Measurements from ENCODE around the gene PCNX2. TPM values are rescaled to one million over a fixed set of nuclear protein-coding genes. Genes with fewer than 3 reads are reported as not detected.
A peak's percentile ranks its signal among the peaks of the same experiment; 100 is the strongest.
"Not testable (repeated sequence)": the region's sequence is repeated elsewhere in the genome, so short reads cannot be mapped to it uniquely, and the experiment has no call there.

PCNX2 gene
- total RNA-seq, 2 experiments from 2014 or later = 17.6 to 31.7 TPM

DNA sequence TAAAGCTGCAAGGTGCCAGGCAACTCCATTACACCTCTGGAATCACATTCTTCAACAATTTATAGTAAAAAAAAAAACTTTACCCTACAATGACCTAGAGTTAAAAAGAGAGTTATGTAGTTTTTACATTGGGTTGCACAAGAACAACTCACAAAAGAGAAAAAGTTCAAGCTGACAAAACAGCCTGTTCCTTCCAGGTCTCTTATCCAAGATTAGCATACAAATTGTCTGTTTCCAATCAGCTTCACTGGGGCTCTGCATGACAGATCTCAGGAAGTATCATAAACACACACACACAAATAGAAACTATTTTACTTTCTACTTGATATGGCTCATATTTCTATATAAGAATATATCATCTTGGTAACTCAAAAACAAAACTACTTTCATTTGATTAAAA, 154.6 kb downstream of the PCNX2 start:
- Mint-ChIP-seq H3K4me1 (peaks cover 2% of the 10 kb centered on the region), H3K36me3 (peaks cover 8% of the 10 kb centered on the region), H3K4me3 (no peak overlapping the region), H3K27me3 (no peaks in the 10 kb centered on the region), H3K9me3 (ENCODE audit: low read depth) (no peaks in the 10 kb centered on the region), H3K27ac (no peak overlapping the region)
- no peak for ATAC-seq
- CTCF ChIA-PET = no interaction called here
- no peak for DNase-seq

DNA sequence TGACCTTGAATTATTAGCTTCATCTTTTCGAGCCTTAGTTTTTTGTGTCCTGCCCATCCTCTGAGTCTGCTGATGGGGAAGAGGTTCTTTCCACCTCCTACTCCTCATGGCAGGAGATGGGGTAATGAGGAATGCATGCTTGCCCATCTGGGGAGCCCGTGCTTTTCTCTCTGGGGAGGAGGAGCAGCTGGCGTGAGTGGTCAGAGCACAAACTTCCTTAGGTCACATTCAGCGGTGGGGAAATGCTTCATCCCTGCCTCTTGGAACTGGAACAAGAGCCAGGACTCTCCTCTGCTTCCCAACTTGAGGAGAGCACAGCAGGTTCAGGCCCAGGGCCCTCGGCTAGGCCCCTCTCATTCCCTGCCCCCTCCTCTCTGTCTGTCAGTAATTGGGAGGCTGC, 155.0 kb downstream of the PCNX2 start:
- DNase-seq (no peak), ATAC-seq (no peak)
- no peak overlapping the region for H3K4me3 Mint-ChIP-seq
- no peak overlapping the region for H3K27ac Mint-ChIP-seq
- no peaks in the 10 kb centered on the region for H3K9me3 Mint-ChIP-seq (ENCODE audit: low read depth)
- H3K27me3 Mint-ChIP-seq = no peaks in the 10 kb centered on the region
- H3K4me1 Mint-ChIP-seq = peaks cover 2% of the 10 kb centered on the region
- CTCF ChIA-PET = no interaction called here
- H3K36me3 Mint-ChIP-seq = peaks cover 9% of the 10 kb centered on the region

DNA sequence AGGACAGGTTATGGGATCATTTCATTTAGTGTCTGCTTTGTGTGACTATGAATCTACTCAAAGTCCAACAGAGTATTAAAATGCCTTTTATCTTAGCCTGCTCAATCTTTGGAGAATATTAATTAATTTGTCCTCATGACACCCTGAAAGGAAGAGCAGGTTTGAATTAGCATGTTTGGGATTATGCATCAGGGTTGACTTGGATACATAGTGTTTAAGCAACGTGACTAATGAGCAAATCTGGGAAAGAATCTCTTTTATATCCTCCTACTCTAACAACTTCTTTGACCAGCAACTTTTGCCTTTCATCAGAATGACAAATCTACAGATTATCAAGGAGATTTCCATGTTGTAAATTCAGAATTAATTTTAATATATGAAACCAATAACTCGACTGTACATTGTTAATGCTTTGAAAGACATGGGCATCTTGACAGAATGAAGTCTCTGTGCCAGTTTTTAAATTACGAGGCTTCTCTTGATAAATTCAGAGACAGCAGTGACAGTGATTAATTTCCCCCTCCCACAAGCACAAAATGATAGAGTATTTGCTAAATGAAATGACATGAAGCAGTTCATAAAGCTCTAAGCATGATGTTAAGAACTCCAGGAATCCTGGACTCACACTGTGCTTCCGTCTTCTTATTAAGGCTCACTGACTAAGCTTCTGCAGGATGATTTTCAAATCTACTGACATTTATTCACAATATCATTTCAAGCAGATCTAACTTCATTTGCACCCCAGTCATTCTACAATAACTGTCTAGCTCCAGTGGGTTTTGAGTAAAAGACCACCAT, 156.5 kb downstream of the PCNX2 start:
- H3K9me3 Mint-ChIP-seq (ENCODE audit: low read depth) = no peaks in the 10 kb centered on the region
- H3K4me1 Mint-ChIP-seq = peaks cover 2% of the 10 kb centered on the region
- H3K36me3 Mint-ChIP-seq = peaks cover 12% of the 10 kb centered on the region
- CTCF ChIA-PET = no interaction called here
- no peak for ATAC-seq
- H3K4me3 Mint-ChIP-seq = no peak overlapping the region
- DNase-seq = no peak
- no peak overlapping the region for H3K27ac Mint-ChIP-seq
- no peaks in the 10 kb centered on the region for H3K27me3 Mint-ChIP-seq

DNA sequence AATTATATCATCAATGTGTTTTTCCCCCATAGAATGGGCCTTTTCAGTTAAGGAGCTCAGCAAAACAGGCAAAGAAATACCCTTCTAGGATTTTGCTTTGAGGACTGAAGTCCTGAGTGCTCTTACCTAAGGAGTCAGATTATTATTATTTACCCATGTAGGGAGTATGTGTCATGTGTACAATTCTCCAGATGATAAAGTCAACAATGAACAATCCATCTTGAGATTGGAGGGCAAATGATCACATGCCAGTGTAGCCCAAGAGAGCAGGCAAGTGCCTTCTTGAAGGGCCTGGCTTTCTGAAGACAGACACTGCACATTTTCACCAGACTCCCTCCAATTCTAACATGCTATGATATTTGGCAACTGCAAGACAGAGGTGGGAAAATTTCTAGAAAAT, 159.7 kb downstream of the PCNX2 start:
- no peaks in the 10 kb centered on the region for H3K9me3 Mint-ChIP-seq (ENCODE audit: low read depth)
- H3K4me3 Mint-ChIP-seq = no peak overlapping the region
- no peak for DNase-seq
- CTCF ChIA-PET = no interaction called here
- peaks cover 30% of the 10 kb centered on the region for H3K36me3 Mint-ChIP-seq
- ATAC-seq = no peak
- H3K27ac Mint-ChIP-seq = no peak overlapping the region
- peaks cover 2% of the 10 kb centered on the region for H3K4me1 Mint-ChIP-seq
- H3K27me3 Mint-ChIP-seq = no peaks in the 10 kb centered on the region

DNA sequence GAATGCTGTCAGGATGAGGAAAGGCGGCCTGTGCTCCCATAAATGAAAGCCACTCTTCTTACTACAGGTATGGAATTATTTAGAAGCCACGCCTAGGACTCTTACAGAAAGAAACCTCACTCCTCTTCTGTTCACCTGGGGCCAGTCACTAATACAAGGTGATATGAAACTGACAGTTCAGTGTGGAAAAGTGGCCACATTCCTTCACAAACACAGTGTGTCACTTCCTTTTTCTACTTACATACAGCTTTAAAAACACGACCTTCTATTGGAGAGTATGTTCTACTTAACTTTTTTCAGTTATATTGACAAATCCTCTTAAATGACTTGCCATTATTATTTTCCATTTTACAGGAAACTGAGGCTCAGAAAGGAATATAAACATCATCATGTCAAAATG, 163.1 kb downstream of the PCNX2 start:
- CTCF ChIA-PET = interaction anchor here (0.7 kb wide), 1 partner anchor 43 kb away, joined by 3 read pairs; no protein-coding TSS in a partner anchor
- Mint-ChIP-seq H3K27ac (no peak overlapping the region), H3K27me3 (no peaks in the 10 kb centered on the region), H3K4me3 (no peak overlapping the region), H3K4me1 (no peaks in the 10 kb centered on the region), H3K36me3 (peaks cover 39% of the 10 kb centered on the region), H3K9me3 (ENCODE audit: low read depth) (peaks cover 2% of the 10 kb centered on the region)
- ATAC-seq = no peak
- no peak for DNase-seq

DNA sequence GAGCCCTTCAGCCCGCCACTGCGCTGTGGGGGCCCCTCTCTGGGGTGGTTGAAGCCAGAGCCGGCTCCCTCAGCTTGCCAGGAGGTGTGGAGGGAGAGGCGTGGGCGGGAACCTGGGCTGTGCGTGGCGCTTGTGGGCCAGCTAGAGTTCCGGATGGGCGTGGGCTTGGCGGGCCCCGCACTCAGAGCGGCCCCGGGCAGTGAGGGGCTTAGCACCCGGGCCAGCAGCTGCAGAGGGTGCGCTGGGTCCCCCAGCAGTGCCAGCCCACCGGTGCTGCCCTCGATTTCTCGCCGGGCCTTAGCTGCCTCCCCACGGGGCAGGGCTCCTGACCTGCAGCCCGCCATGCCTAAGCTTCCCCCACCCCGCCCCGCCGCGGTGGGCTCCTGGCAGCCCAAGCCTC, 166.5 kb downstream of the PCNX2 start:
- CTCF ChIA-PET; H3K4me3 Mint-ChIP-seq; H3K27ac Mint-ChIP-seq; DNase-seq; H3K27me3 Mint-ChIP-seq; H3K9me3 Mint-ChIP-seq (ENCODE audit: low read depth); H3K4me1 Mint-ChIP-seq; ATAC-seq: not testable (repeated sequence)
- peaks cover 41% of the 10 kb centered on the region for H3K36me3 Mint-ChIP-seq

DNA sequence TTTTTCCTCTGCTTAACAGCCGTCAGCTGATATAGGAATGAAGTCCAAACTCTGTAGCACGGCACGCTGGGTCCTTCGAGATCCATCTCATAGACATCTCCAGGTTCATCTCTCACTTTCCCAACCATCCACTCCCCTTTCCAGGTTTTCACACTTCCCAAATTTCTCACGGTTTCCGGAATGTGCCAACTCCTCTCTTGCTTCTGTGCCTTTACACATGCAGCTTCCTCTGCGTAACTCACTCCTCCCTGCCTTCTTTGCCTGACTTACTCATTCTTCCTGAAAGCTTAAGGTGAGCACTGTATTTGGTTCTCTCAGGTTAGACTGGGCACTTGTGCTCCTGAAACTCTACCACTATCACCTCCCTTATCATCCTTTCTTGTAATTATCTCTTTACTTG, 168.4 kb downstream of the PCNX2 start:
- Mint-ChIP-seq H3K36me3 (peaks cover 34% of the 10 kb centered on the region), H3K27ac (peak overlapping the region; percentile 13), H3K4me1 (no peaks in the 10 kb centered on the region), H3K27me3 (no peaks in the 10 kb centered on the region), H3K9me3 (ENCODE audit: low read depth) (peaks cover 2% of the 10 kb centered on the region), H3K4me3 (no peak overlapping the region)
- CTCF ChIA-PET = no interaction called here
- ATAC-seq = no peak
- DNase-seq = no peak

DNA sequence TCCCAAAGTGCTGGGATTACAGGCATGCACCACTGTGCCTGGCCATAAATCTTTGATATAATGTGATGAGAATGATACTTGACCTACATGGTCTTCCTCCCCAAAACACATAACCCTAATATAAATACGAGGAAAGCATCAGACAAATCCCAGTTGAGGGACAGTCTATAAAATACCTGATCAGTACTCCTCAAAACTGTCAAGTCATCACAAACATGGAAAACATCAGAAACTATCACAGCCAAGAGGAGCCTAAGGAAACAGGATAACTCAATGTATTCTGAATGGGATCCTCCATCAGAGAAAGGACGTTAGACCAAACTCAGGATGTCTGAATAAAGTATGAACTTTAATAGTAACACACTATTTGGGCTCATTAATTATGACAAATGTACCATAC, 172.7 kb downstream of the PCNX2 start:
- H3K36me3 Mint-ChIP-seq = peaks cover 27% of the 10 kb centered on the region
- H3K4me1 Mint-ChIP-seq = no peaks in the 10 kb centered on the region
- H3K4me3 Mint-ChIP-seq = no peak overlapping the region
- CTCF ChIA-PET = no interaction called here
- no peak for ATAC-seq
- no peak for DNase-seq
- H3K27ac Mint-ChIP-seq = no peak overlapping the region
- no peaks in the 10 kb centered on the region for H3K27me3 Mint-ChIP-seq
- H3K9me3 Mint-ChIP-seq (ENCODE audit: low read depth) = peaks cover 2% of the 10 kb centered on the region

DNA sequence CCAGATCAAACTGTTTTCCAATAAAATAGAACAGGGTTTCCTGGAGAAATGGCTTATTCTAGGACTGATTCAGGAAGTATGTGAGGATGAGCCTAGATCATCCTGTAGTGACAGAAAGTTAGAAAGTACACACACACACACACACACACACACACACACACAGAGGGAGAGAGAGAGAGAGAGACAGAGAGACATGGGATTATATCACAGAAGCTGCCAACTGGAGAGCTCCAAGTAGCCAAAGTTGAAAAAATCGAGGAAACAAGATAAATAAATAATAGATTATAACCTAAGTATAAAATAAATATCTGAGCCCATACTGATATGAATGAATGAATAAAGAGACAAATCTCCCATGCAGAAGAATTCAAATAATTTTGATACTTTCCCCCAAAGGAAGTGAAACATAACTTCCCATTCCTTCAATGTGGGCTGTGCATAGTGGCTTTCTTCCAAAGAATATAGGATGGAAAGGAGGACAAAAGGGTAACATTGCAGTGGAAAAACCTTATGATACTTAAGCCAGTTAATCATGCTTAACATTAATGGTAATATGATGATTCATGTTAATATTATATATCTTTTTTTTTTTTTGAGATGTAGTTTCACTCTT, 173.5 kb downstream of the PCNX2 start:
- Mint-ChIP-seq H3K27ac (no peak overlapping the region), H3K27me3 (no peaks in the 10 kb centered on the region), H3K4me1 (no peaks in the 10 kb centered on the region), H3K9me3 (ENCODE audit: low read depth) (peaks cover 2% of the 10 kb centered on the region), H3K36me3 (peaks cover 27% of the 10 kb centered on the region), H3K4me3 (no peak overlapping the region)
- DNase-seq (no peak), ATAC-seq (no peak)
- CTCF ChIA-PET = no interaction called here

DNA sequence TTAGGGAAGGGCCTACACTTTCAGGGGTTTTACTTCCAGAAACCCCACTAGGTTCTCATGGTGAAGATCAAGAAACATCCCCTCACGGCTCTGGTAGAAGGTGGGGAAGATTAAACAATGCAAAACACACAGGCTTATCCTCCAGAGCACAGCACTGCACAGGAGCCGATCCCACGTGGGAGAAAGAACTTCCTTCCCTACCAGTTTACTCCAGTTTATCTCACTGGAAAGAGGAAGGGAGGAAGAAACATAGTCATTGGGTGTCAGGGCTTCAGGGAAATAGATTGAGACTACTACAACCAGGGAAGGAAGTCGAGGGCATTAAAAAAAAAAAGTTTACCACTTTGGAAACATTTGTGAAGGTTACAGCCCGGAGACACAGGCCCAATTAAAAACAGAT, 180.7 kb downstream of the PCNX2 start:
- no peaks in the 10 kb centered on the region for H3K27me3 Mint-ChIP-seq
- H3K27ac Mint-ChIP-seq = no peak overlapping the region
- peaks cover 22% of the 10 kb centered on the region for H3K36me3 Mint-ChIP-seq
- DNase-seq (no peak), ATAC-seq (no peak)
- H3K9me3 Mint-ChIP-seq (ENCODE audit: low read depth) = peaks cover 2% of the 10 kb centered on the region
- CTCF ChIA-PET = no interaction called here
- peaks cover 31% of the 10 kb centered on the region for H3K4me1 Mint-ChIP-seq
- no peak overlapping the region for H3K4me3 Mint-ChIP-seq

DNA sequence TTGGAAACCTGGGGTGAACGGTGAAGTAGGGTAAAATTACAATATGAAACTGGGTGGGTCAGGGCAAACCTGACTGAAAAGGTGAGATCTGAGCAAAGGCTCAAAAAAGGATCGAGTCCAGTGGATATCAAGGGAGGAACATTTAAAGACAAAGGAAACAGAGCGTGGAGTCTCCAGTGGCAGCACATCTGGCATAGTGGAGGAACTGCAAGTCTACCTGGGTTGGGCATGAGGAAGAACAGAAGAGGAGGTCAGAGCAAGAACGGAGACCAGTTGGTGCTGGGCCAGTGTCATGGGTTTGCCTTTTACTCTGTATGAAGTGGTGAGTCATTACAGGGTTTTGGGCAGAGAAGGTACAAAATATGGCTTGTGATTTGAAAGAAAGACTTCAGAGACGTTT, 181.4 kb downstream of the PCNX2 start:
- Mint-ChIP-seq H3K27ac (peak overlapping the region; percentile 41), H3K36me3 (peaks cover 24% of the 10 kb centered on the region), H3K27me3 (no peaks in the 10 kb centered on the region), H3K4me3 (no peak overlapping the region), H3K9me3 (ENCODE audit: low read depth) (peaks cover 2% of the 10 kb centered on the region), H3K4me1 (peaks cover 31% of the 10 kb centered on the region)
- no peak for ATAC-seq
- CTCF ChIA-PET = interaction anchor here (1.6 kb wide), 1 partner anchor 484 kb away, joined by 3 read pairs; the partner anchor contains the start of gene SIPA1L2
- DNase-seq = no peak

DNA sequence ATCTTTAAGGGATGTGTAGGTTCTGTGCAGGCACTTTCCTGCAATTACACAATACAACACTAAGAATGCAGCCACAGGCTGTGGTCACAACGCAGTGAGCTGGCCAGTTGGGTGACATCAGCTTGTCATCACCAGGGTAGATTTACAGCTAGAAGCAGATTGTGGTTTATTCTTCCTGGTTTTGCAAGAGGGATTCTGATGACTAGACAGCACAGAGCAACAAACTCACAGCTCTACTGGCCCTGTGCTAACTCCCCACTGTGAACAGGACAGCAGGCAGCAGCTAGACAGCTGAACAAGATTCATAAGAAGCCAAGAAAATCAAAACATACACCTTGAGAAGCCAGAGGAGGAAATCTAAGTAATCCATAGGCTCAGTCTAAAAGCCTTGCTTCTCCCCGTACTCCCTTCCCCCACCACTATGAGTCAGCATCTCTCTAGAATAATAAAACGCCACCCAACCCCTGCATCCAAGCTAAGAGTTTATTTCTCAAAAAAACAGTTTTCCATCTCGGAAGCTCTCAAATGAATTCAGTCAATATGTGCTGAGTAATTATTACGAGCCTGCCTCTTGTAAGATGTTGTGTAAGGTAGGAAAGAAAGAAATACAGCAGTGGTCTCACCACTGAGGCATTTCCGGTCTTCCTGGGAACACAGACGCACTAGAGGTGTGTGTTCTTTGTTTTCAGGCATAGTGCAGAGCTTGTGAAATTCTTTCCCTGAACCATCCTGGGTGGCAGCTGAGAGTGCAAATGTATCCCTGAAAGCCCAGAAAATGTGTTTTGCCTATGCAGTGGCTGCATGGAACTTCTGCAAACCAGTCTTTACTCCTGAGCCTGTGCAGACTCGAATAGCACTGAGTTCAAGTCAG, 182.3 kb downstream of the PCNX2 start:
- H3K4me1 Mint-ChIP-seq = peaks cover 31% of the 10 kb centered on the region
- H3K4me3 Mint-ChIP-seq = peak overlapping the region; percentile 46
- peak; percentile 90 for DNase-seq
- CTCF ChIA-PET = interaction anchor here (1.6 kb wide), 1 partner anchor 483 kb away, joined by 3 read pairs; the partner anchor contains the start of gene SIPA1L2
- H3K9me3 Mint-ChIP-seq (ENCODE audit: low read depth) = no peaks in the 10 kb centered on the region
- peak; percentile 97 for ATAC-seq
- peak overlapping the region; percentile 88 for H3K27ac Mint-ChIP-seq
- H3K27me3 Mint-ChIP-seq = no peaks in the 10 kb centered on the region
- H3K36me3 Mint-ChIP-seq = peaks cover 24% of the 10 kb centered on the region

DNA sequence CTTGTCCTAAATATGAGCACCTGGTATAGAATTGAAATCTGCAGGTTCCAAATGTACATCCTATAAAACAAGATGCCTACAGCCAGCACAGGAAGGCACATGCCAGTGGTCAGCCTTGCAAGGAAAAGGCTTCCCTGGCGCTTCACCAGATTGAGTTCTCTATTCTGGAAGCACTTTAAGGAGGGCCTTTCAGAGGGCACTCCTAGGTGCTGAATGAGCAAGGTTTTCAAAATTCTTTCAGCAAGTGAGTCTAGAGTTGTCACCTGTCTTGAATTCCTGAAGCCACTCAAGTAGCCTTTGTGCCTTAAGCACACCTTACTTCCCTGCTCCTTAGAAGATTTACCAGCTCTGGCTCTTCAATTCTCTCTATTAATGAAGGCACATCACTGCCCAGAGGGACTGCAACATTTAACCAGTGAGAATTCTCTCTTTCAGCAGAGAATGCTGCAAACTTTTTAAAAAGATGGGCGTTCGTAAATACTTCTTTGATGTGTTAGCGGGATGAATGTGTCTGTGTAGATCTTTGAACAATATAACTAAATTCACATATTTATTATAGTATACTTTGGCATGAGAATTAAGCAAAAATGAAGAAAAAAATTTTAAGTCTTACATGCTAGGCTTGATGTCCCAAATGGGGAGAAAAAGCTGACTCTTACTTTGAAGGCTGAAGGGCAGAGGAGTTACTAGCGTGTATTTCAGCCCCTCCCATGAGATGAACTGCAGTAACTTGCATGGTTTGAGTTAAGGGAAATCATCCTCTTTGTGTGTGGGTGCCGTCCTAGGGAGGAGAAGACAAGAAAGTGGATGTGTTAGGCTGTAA, 183.1 kb downstream of the PCNX2 start:
- ATAC-seq (no peak), DNase-seq (no peak)
- Mint-ChIP-seq H3K4me1 (peaks cover 31% of the 10 kb centered on the region), H3K27ac (peak overlapping the region; percentile 88), H3K27me3 (no peaks in the 10 kb centered on the region), H3K9me3 (ENCODE audit: low read depth) (no peaks in the 10 kb centered on the region), H3K36me3 (peaks cover 28% of the 10 kb centered on the region), H3K4me3 (peak overlapping the region; percentile 46)
- CTCF ChIA-PET = interaction anchor here (1.6 kb wide), 1 partner anchor 483 kb away, joined by 3 read pairs; the partner anchor contains the start of gene SIPA1L2
